ENCODE measurements around the gene SPRR5. TPM values are rescaled to one million over a fixed set of nuclear protein-coding genes. Genes with fewer than 3 reads are reported as not detected.

SPRR5 gene
- total RNA-seq, 1 donor from 2014 or later, result not detected

DNA sequence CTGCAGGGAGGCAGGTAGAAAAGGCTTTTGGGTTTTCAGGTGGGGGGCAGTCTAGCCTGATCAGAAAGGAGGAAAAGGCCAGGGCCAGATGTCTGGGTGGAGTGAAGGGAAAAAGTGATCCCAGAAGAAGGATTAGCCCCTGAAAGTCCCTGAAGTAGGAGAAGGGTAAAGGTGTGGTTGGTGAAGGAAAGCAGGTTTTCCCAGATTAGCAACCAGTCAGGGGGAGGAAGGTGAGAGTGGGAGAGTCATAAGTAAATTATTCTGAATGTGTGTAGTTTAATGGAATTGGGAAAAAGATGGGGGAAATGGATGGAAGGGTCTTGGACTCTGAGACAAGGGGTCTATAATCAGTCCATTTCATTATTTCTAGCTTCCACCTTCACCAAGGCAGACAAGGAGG, 36.2 kb downstream of the SPRR5 start:
- no peak for DNase-seq (ENCODE audit: low read depth)

DNA sequence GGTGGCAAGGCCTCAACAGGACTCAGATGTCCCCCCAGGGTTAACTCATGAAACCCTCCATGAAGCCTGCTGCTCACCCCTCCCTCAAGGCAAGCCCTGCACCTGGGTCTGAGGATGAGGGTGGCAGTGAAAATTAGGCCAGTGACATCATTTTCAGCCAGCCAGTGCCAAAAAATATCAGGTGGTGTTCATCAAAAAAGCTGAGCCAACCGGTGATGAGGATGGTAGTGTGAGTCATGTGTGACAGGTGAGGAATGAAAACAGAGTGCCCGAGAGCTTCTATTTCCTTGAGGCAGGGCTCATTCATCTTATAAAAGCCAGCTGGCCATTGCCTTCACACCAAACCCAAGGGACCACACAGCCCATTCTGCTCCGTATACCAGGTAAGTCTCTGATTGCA, 36.7 kb downstream of the SPRR5 start, which contains the start of gene SPRR1A:
SPRR1A (plus strand) TSS at position 339 of the 400 bp plus-strand sequence. CDS start 1,150 bp downstream, outside the sequence.
- no peak for DNase-seq (ENCODE audit: low read depth)

DNA sequence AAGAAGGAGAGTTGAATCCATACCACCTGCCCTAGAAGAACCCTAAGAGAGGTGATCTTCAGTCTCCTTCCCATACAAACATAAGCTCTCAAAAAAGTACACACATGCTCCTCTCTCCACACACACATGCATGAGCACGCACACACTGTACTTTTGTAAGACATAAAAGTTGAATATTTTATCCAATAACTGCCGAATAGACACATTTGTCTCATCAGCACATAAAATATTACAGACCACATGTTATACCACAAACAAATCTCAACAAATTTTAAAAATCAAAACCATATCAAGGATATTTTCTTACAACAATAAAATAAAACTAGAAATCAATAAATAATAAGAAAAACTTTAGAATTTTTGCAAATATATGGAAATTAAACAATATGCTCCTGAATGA, 39.6 kb downstream of the SPRR5 start:
- DNase-seq (ENCODE audit: low read depth), result no peak

DNA sequence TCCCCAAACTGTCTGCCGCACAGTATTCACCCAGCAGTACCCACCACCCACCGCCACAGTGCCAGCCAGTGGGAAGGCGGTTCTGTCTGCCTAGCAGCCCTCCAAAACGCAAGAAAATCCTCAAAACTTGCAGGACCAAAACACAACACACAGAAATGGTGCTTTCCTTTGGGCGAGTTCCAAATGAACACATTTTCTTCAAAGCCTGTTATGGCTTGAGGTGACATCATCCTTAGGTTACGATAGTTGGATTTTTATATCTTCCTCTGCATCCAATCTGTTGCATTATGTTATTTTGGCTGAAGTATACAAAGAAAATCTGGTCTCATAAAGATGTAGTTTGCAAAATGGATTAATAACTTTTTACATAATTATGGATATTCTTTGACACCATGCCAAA, 46.2 kb downstream of the SPRR5 start:
- DNase-seq (ENCODE audit: low read depth), result no peak

DNA sequence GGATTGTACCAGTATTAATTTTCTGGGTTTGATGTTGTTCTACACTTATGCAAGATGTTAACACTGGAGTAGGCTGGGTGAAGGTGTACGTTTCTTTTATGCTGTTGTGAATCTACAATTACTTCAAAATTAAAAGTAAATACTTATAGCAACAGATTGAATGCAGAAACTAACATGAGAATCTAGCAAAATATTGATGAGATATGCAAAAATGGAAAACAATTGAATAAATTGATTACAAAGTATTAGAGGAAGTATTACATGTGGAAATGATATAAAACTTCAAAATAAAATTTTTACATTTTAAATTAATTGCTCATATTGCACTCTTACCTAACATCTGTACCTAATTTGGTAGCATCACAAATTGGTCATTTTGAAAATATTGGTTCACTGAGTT, 48.8 kb downstream of the SPRR5 start:
- DNase-seq (ENCODE audit: low read depth), result no peak

DNA sequence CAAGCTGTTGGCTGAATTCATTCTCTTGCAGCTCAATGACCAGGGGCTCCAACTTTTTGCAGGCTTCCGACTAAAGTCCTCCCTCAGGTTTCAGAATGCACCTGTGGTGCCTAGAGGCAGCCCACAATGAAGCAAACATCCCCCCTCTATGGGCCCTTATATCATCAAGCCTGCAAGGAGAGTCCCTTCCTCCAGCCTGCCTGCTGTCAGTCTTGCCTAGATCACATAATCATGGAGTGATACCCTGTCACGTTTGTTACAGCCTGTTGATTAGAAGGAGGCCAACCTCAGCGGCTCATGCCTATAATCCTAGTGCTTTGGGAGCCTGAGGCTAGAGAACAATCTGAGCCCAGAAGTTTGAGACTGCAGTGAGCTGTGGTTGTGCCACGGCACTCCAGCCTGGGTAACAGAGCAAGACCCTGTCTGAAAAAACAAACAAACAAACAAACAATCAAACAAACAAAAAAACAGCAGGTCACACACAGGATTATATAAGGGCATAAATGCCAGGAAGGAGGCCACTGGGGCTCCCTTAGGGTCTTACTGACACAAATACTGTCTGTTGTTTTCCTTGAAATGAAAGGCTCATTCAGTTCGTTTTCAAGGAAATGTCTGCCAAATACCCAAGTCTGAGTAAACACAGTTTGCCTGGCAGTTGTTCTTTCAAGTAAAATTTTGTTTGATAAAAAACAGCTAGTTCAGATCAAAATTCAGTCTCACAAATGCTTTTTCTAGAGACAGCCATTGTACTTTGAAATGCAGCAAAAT, 49.8 kb downstream of the SPRR5 start:
- DNase-seq (ENCODE audit: low read depth), result no peak

DNA sequence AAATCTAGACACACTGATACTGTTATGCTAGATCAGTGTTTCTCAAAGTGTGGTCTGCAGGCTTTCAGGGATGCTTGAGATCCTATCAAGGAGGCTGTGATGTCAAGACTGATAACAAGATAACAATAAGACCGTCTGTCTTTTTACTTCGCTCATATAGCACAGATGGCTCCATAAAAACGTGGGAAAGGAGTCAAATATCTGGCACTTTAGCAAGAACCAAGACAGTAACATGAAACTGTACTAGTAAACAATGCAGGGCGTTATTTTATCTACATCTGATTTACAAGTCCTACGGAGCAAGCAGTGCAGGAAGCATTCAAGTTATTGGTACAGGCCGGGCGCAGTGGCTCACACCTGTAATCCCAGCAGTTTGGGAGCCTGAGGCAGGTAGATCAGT, 50.9 kb downstream of the SPRR5 start:
- no peak for DNase-seq (ENCODE audit: low read depth)

DNA sequence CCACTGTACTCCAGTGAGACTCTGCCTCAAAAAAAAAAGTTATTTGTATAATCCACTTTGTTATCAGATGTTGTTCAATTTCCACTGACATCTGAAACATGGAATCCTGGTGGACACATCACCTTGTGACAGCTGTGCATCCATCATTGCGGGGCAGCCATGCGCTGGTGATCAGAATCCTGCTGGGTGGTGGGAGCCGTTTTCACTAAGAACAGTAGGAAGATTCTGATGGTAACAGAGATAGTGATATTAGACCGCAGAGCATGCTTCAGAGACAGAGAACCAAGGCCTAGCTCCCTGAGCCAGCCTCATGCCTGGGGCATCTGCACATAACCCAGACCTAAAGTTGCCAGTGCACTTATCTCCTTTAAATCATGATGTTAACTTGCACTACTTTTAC, 51.5 kb downstream of the SPRR5 start:
- no peak for DNase-seq (ENCODE audit: low read depth)

Other genes starting within 250 kb of the SPRR5 start
- not detected in 2 replicates for gene LCE2A, start 248.9 kb upstream of the SPRR5 start, total RNA-seq
- gene LCE4A, start 239.0 kb upstream of the SPRR5 start, total RNA-seq, result not detected in 2 replicates
- gene KPRP, start 189.2 kb upstream of the SPRR5 start, total RNA-seq, result not detected in 2 replicates
- gene LCE1F, start 172.1 kb upstream of the SPRR5 start, total RNA-seq, result not detected in 2 replicates
- not detected in 2 replicates for gene LCE1E, start 160.9 kb upstream of the SPRR5 start, total RNA-seq
- not detected in 2 replicates for gene LCE1D, start 150.5 kb upstream of the SPRR5 start, total RNA-seq
- not detected in 2 replicates for gene LCE1C, start 140.6 kb upstream of the SPRR5 start, total RNA-seq
- gene LCE1B, start 135.2 kb upstream of the SPRR5 start, total RNA-seq, result not detected in 2 replicates
- gene LCE1A, start 119.7 kb upstream of the SPRR5 start, total RNA-seq, result not detected in 2 replicates
- not detected in 2 replicates for gene LCE6A, start 104.3 kb upstream of the SPRR5 start, total RNA-seq
- gene LCE7A, start 87.2 kb upstream of the SPRR5 start, total RNA-seq, result not detected in 2 replicates
- not detected in 2 replicates for gene SMCP, start 68.9 kb upstream of the SPRR5 start, total RNA-seq
- gene IVL, start 38.7 kb upstream of the SPRR5 start, total RNA-seq, result 0.15 and 2.4 TPM in 2 replicates
- not detected in 2 replicates for gene SPRR4, start 23.4 kb downstream of the SPRR5 start, total RNA-seq
- not detected in 2 replicates for gene SPRR1A, start 36.9 kb downstream of the SPRR5 start, total RNA-seq
- gene SPRR3, start 54.5 kb downstream of the SPRR5 start, total RNA-seq, result not detected in 2 replicates
- not detected in 2 replicates for gene SPRR1B, start 84.0 kb downstream of the SPRR5 start, total RNA-seq
- gene SPRR2D, start 93.9 kb downstream of the SPRR5 start, total RNA-seq, result not detected in 2 replicates
- not detected in 2 replicates for gene SPRR2A, start 110.3 kb downstream of the SPRR5 start, total RNA-seq
- not detected in 2 replicates for gene SPRR2B, start 124.4 kb downstream of the SPRR5 start, total RNA-seq
- not detected in 2 replicates for gene SPRR2E, start 147.3 kb downstream of the SPRR5 start, total RNA-seq
- gene SPRR2F, start 166.3 kb downstream of the SPRR5 start, total RNA-seq, result not detected in 2 replicates
- not detected in 2 replicates for gene SPRR2G, start 203.7 kb downstream of the SPRR5 start, total RNA-seq

Data from renal cortical epithelial cell (primary cell).